ENCODE results near the gene FMNL1.
A peak's percentile ranks its signal among the peaks of the same experiment; 100 is the strongest.

The FMNL1 gene

DNA sequence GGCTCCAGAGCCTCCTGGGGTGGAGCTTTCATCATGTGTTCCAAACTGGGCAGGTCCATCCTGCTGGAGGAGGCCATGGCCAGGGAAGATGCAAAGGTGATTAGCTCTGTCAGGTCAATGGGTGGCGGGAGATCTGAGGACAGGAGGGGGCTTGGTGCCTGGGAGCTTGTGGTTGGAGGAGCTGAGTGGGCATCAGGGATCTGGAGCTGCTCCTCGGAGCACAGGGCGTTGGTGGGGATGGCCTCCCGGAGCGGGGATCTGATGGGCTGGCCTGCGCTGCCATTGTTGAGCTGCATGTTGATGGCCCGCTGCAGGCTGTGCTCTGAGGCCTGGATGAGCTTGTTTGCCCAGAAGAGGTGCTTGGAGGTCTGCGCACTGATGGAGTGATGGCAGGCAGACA, 33.7 kb downstream of the FMNL1 start:
- no peak overlapping the region for H3K27ac ChIP-seq (ENCODE audit: insufficient read depth in 1 of 2, low read depth in 1 of 2, low read length in 2 of 2, poor library complexity in 1 of 2, severe bottlenecking in 2 of 2)
- DNase-seq = no peak
- peaks cover 0 to 7% (median 2%) of the 10 kb centered on the region in 4 experiments for H3K36me3 ChIP-seq (ENCODE audit: control insufficient read depth in 4 of 4, insufficient read depth in 4 of 4, low read length in 3 of 4)
- CTCF ChIA-PET = interaction anchor here (1.1 to 3.1 kb wide), 14 partner anchors 7 to 62 kb away, joined by 3 to 14 read pairs (median 5); partner anchors contain the start of gene MAP3K14
- no peaks in the 10 kb centered on the region for H3K9me3 ChIP-seq (ENCODE audit: control extremely low read depth in 1 of 5, control insufficient read depth in 4 of 5, insufficient read depth in 2 of 5, low read depth in 1 of 5, low read length in 4 of 5)
- H3K4me1 ChIP-seq (ENCODE audit: control extremely low read depth in 1 of 4, control insufficient read depth in 4 of 4, insufficient read depth in 4 of 4, low read length in 3 of 4) = peaks cover 0 to 20% (median 14%) of the 10 kb centered on the region in 4 experiments
- POLR2A ChIA-PET = no interaction called here
- WGBS (ENCODE audit: insufficient coverage) = 96% methylated on average over 6 of the region's 8 CpGs
- no peaks in the 10 kb centered on the region for H3K27me3 ChIP-seq (replicated peaks in 2 of 5; ENCODE audit: control insufficient read depth in 4 of 5, insufficient read depth in 5 of 5, low read length in 4 of 5)
- H3K4me3 ChIP-seq (ENCODE audit: control insufficient read depth in 1 of 7, extremely low read depth in 1 of 7, insufficient read depth in 4 of 7, low read depth in 2 of 7, low read length in 6 of 7) = no peak overlapping the region

DNA sequence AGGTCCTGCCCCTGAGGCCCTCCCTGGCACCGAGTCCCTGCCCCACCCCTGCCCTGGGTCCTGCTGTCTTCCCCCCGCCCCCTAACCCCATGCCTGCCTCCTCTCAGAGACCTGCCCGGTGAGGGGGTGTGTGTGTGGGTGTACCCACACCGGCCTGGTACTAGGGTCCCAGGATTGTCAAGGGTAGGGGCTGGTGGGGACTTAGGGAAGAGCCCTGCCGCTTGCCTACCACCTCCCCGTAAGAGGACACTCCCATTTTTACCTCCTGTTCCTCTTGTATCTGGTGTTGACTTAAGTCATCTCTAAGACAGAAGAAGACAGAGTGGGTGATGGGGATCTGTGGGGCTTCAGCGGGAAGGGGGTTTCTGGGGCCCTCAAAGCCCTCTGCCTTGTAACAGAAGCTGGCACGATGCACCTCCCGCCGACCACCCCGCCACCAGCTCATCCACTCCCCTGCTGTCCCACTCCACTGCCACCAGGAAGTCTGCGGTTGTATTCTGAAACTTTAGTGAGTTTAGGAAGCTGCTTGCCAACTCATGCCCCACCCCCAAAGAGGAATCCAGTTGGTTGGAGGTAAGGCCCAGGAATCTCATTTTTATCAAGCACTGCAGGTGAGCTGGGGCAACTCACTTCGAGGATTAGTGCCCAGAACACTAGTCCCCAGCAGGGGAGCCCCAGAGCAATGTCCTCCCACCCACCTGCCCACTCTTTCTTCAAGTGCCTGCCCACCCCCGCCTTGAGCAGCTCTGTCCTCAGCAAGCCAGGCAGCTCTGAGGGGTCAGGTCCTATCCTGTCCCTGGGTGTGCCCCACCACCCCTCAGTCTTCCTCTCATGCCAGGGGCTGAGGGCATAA, 34.7 kb downstream of the FMNL1 start:
- Histone ChIP-seq H3K36me3 (ENCODE audit: control insufficient read depth in 4 of 4, insufficient read depth in 4 of 4, low read length in 3 of 4) (no peaks in the 10 kb centered on the region), H3K9me3 (ENCODE audit: control extremely low read depth in 1 of 5, control insufficient read depth in 4 of 5, insufficient read depth in 2 of 5, low read depth in 1 of 5, low read length in 4 of 5) (no peaks in the 10 kb centered on the region), H3K4me1 (ENCODE audit: control extremely low read depth in 1 of 4, control insufficient read depth in 4 of 4, insufficient read depth in 4 of 4, low read length in 3 of 4) (peaks cover 2 to 25% (median 17%) of the 10 kb centered on the region in 4 experiments), H3K27me3 (replicated peaks in 2 of 5; ENCODE audit: control insufficient read depth in 4 of 5, insufficient read depth in 5 of 5, low read length in 4 of 5) (no peaks in the 10 kb centered on the region), H3K4me3 (ENCODE audit: control insufficient read depth in 1 of 7, extremely low read depth in 1 of 7, insufficient read depth in 4 of 7, low read depth in 2 of 7, low read length in 6 of 7) (peak overlapping the region in 3 of 7 experiments; percentile 23 to 26 (median 24)), H3K27ac (ENCODE audit: insufficient read depth in 1 of 2, low read depth in 1 of 2, low read length in 2 of 2, poor library complexity in 1 of 2, severe bottlenecking in 2 of 2) (no peak overlapping the region)
- CTCF ChIA-PET = interaction anchor here (0.8 to 3.1 kb wide), 14 partner anchors 8 to 389 kb away, joined by 3 to 14 read pairs (median 4); partner anchors contain the start of gene MAP3K14
- WGBS (ENCODE audit: insufficient coverage) = 71% methylated on average over 6 of the region's 14 CpGs
- POLR2A ChIA-PET = interaction anchor here (1.0 kb wide), 1 partner anchor 36 kb away, joined by 4 read pairs; no protein-coding TSS in a partner anchor
- DNase-seq = peak; percentile 15 to 60 (median 28)

DNA sequence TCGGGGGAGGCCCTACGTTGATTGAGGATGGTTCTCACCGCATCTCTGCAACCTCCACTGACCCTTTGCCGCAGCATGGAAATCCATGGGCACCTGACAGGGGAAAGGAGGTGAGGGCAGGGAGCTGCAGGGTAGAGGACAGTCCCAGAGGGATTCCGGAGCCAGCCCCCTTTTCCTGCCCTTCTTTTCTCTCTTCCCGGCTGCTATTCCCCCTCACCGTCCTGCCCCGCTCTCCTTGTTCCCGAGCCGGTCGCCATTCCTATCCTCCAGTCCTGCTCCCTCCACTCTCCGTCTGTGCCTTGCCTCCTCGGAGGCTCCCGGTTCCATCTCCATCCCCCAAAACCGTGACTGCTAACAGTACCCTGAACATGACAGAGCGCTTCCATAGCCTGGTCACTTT, 35.4 kb downstream of the FMNL1 start:
- DNase-seq = no peak
- ChIA-PET POLR2A (interaction anchor here (1.0 kb wide), 1 partner anchor 37 kb away, joined by 4 read pairs; no protein-coding TSS in a partner anchor), CTCF (interaction anchor here (0.8 to 3.1 kb wide), 9 partner anchors 9 to 388 kb away, joined by 3 to 13 read pairs (median 4); no protein-coding TSS in a partner anchor)
- no peaks in the 10 kb centered on the region for H3K36me3 ChIP-seq (ENCODE audit: control insufficient read depth in 4 of 4, insufficient read depth in 4 of 4, low read length in 3 of 4)
- H3K27ac ChIP-seq (ENCODE audit: insufficient read depth in 1 of 2, low read depth in 1 of 2, low read length in 2 of 2, poor library complexity in 1 of 2, severe bottlenecking in 2 of 2) = no peak overlapping the region
- H3K9me3 ChIP-seq (ENCODE audit: control extremely low read depth in 1 of 5, control insufficient read depth in 4 of 5, insufficient read depth in 2 of 5, low read depth in 1 of 5, low read length in 4 of 5) = no peaks in the 10 kb centered on the region
- no peak overlapping the region for H3K4me3 ChIP-seq (ENCODE audit: control insufficient read depth in 1 of 7, extremely low read depth in 1 of 7, insufficient read depth in 4 of 7, low read depth in 2 of 7, low read length in 6 of 7)
- H3K27me3 ChIP-seq (replicated peaks in 2 of 5; ENCODE audit: control insufficient read depth in 4 of 5, insufficient read depth in 5 of 5, low read length in 4 of 5) = no peaks in the 10 kb centered on the region
- H3K4me1 ChIP-seq (ENCODE audit: control extremely low read depth in 1 of 4, control insufficient read depth in 4 of 4, insufficient read depth in 4 of 4, low read length in 3 of 4) = peaks cover 4 to 28% (median 23%) of the 10 kb centered on the region in 4 experiments
- 98% methylated on average over 16 of the region's 16 CpGs for WGBS (ENCODE audit: insufficient coverage)

DNA sequence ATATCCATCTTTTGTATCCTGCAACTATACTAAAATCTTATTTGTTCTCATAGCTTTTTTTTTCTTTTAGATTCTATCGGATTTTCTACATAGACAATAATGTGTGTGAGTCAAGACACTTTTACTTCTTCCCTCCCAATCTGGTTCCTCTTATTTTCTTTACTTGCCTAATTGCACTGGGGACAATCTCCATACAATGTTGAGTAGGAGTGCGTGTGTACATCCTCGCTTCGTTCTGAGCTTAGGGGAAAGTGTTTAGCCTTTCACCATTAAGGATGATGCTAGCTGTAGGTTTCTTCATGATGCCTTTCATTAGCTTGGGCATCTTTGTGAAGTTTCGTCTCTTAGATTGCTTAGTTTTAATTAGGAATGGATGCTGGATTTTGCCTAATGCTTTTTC, 37.3 kb downstream of the FMNL1 start:
- DNase-seq = no peak
- Histone ChIP-seq H3K9me3 (ENCODE audit: control extremely low read depth in 1 of 5, control insufficient read depth in 4 of 5, insufficient read depth in 2 of 5, low read depth in 1 of 5, low read length in 4 of 5) (no peaks in the 10 kb centered on the region), H3K4me3 (ENCODE audit: control insufficient read depth in 1 of 7, extremely low read depth in 1 of 7, insufficient read depth in 4 of 7, low read depth in 2 of 7, low read length in 6 of 7) (no peak overlapping the region), H3K27ac (ENCODE audit: insufficient read depth in 1 of 2, low read depth in 1 of 2, low read length in 2 of 2, poor library complexity in 1 of 2, severe bottlenecking in 2 of 2) (no peak overlapping the region), H3K4me1 (ENCODE audit: control extremely low read depth in 1 of 4, control insufficient read depth in 4 of 4, insufficient read depth in 4 of 4, low read length in 3 of 4) (peaks cover 4 to 35% (median 27%) of the 10 kb centered on the region in 4 experiments), H3K27me3 (replicated peaks in 2 of 5; ENCODE audit: control insufficient read depth in 4 of 5, insufficient read depth in 5 of 5, low read length in 4 of 5) (no peaks in the 10 kb centered on the region), H3K36me3 (ENCODE audit: control insufficient read depth in 4 of 4, insufficient read depth in 4 of 4, low read length in 3 of 4) (peaks cover 4 to 11% (median 7%) of the 10 kb centered on the region in 4 experiments)
- POLR2A ChIA-PET = interaction anchor here (1.5 kb wide), 1 partner anchor 110 kb away, joined by 3 read pairs; the partner anchor contains the start of gene HEXIM1
- CTCF ChIA-PET = interaction anchor here (0.9 to 2.4 kb wide), 10 partner anchors 11 to 126 kb away, joined by 3 to 9 read pairs (median 3); partner anchors contain the start of gene ACBD4
- WGBS (ENCODE audit: insufficient coverage) = no CpG with 5 or more reads among the region's 5 CpGs

DNA sequence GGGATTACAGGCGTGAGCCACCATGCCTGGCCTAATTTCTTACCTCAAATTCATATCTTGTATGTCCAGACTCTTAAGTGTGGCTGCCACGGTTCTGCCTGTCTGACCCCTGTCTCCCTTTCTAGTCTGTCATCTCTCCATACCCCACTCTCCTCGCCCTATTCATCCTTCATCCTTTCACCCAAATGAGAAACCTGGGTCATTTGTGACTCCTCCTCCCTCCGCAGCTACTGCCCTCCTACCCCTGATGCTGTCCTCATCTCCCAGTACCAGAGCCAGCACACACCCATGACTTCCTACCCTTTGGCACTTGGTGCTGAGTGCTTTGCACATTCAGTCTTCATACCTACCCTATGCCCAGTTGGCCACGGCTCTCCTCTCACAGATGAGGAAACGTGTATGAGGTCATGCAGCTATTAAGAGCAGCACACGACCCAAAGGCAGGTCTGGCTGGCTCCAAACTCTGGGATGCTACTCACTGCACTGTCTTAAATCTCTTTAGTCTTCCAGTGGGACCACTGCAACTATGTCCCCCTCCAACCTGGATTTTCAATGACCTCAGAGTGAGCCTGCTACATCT, 38.6 kb downstream of the FMNL1 start:
- Histone ChIP-seq H3K4me1 (ENCODE audit: control extremely low read depth in 1 of 4, control insufficient read depth in 4 of 4, insufficient read depth in 4 of 4, low read length in 3 of 4) (peaks cover 4 to 35% (median 27%) of the 10 kb centered on the region in 4 experiments), H3K36me3 (ENCODE audit: control insufficient read depth in 4 of 4, insufficient read depth in 4 of 4, low read length in 3 of 4) (peaks cover 7 to 24% (median 19%) of the 10 kb centered on the region in 4 experiments), H3K27ac (ENCODE audit: insufficient read depth in 1 of 2, low read depth in 1 of 2, low read length in 2 of 2, poor library complexity in 1 of 2, severe bottlenecking in 2 of 2) (no peak overlapping the region), H3K9me3 (ENCODE audit: control extremely low read depth in 1 of 5, control insufficient read depth in 4 of 5, insufficient read depth in 2 of 5, low read depth in 1 of 5, low read length in 4 of 5) (no peaks in the 10 kb centered on the region), H3K27me3 (replicated peaks in 2 of 5; ENCODE audit: control insufficient read depth in 4 of 5, insufficient read depth in 5 of 5, low read length in 4 of 5) (no peaks in the 10 kb centered on the region), H3K4me3 (ENCODE audit: control insufficient read depth in 1 of 7, extremely low read depth in 1 of 7, insufficient read depth in 4 of 7, low read depth in 2 of 7, low read length in 6 of 7) (no peak overlapping the region)
- ChIA-PET POLR2A (no interaction called here), CTCF (interaction anchor here (1.5 kb wide), 1 partner anchor 125 kb away, joined by 3 read pairs; no protein-coding TSS in a partner anchor)
- 95% methylated on average over 7 of the region's 7 CpGs for WGBS (ENCODE audit: insufficient coverage)
- no peak for DNase-seq

DNA sequence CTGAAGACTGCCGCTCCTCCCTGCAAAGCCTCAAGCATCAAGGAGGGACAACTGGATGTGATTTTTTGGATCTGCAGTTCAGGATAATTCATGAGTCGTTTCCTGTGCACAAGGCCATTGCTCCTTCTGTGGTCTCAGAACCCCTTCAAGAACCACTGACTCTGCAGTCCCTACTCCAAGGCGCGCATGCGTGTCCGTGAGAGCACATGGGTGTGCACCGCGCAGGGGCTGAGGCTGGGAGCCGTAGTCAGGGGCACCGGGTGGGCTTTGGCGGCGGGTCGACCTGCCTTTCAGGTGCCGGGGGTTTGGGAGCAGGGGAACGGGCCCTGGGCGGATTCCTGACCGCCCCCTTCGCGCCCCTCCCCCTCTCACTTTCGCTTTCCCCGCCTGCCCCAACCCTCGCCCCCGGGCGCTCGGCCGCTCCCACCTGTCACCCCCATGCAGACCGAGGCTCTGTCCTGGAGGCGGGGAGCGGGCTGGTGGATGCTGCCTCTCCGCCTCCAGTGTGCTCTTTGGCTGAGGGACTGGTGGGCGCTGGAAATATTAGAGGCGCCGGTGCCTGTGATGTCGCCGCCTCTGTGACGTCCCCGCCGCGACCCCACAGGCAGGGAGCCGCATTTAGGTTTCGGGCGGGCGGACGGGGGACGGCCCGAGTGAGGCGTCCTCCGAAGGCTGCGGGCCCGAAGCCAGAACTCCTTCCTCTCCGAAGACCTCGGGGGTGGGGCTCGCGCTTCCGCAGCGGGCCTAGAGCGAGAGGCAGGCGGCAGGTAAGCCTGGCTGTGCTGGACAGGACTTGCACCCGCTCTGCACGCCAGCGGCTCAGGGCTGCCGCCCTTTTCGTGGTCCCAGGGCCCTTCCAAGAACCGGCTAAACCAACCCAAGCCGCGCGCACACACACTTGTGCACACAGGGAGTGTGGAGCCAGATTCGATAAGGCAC, 40.2 kb downstream of the FMNL1 start, which contains the start of gene SPATA32:
Gene SPATA32, minus strand, starts transcription at position 518 of the 939 bp plus-strand sequence. Its CDS starts 78 bp downstream, at position 440.
- H3K4me1 ChIP-seq (ENCODE audit: control extremely low read depth in 1 of 4, control insufficient read depth in 4 of 4, insufficient read depth in 4 of 4, low read length in 3 of 4) = peaks cover 4 to 24% (median 16%) of the 10 kb centered on the region in 4 experiments
- no peak within 1 kb of the TSS for H3K27ac ChIP-seq (ENCODE audit: insufficient read depth in 1 of 2, low read depth in 1 of 2, low read length in 2 of 2, poor library complexity in 1 of 2, severe bottlenecking in 2 of 2)
- no peaks in the 10 kb centered on the region for H3K27me3 ChIP-seq (replicated peaks in 2 of 5; ENCODE audit: control insufficient read depth in 4 of 5, insufficient read depth in 5 of 5, low read length in 4 of 5)
- ChIA-PET CTCF (interaction anchor here (1.4 to 2.0 kb wide), 3 partner anchors 10 to 43 kb away, joined by 4 to 9 read pairs (median 4); no protein-coding TSS in a partner anchor), POLR2A (interaction anchor here (0.8 to 1.7 kb wide), 2 partner anchors 14 to 27 kb away, joined by 3 to 4 read pairs; no protein-coding TSS in a partner anchor)
- H3K9me3 ChIP-seq (ENCODE audit: control extremely low read depth in 1 of 5, control insufficient read depth in 4 of 5, insufficient read depth in 2 of 5, low read depth in 1 of 5, low read length in 4 of 5) = no peaks in the 10 kb centered on the region
- H3K36me3 ChIP-seq (ENCODE audit: control insufficient read depth in 4 of 4, insufficient read depth in 4 of 4, low read length in 3 of 4) = peaks cover 7 to 37% (median 32%) of the 10 kb centered on the region in 4 experiments
- DNase-seq = peak; percentile 64 to 84 (median 82)
- 2% methylated on average over 43 of the region's 68 CpGs for WGBS (ENCODE audit: insufficient coverage)
- peak within 1 kb of the TSS; percentile 61 to 90 (median 79) for H3K4me3 ChIP-seq (ENCODE audit: control insufficient read depth in 1 of 7, extremely low read depth in 1 of 7, insufficient read depth in 4 of 7, low read depth in 2 of 7, low read length in 6 of 7)
